ENCODE measurements around the gene UCKL1.
"Not testable (repeated sequence)": the region's sequence is repeated elsewhere in the genome, so short reads cannot be mapped to it uniquely, and the experiment has no call there.

- not testable (repeated sequence) for TF ChIP-seq CTCF, POLR2A (IDR thresholded peaks at IDR 0.05)
These were observed 26.7 kb downstream of the UCKL1 start for GRCh38 chr20:63929473-63929883.

All from prostate gland (tissue), 2 donors.